GM18907 (cell line): ENCODE measurements around the gene RFTN2.
"Not testable (repeated sequence)": the region's sequence is repeated elsewhere in the genome, so short reads cannot be mapped to it uniquely, and the experiment has no call there.

Experiments used
- ATAC-seq: cut with Tn5 transposase; IDR thresholded peaks from one replicate; pipeline ENCODE4 v1.9.1; 2021; ENCODE audit warnings: mild to moderate bottlenecking, moderate library complexity; ENCODE audit not compliant: unreplicated experiment

RFTN2 gene

GRCh38 chr2:197675711-197676188, 363 bp upstream of the RFTN2 start:
- ATAC-seq, result no peak

- ATAC-seq, result no peak
Observed at GRCh38 chr2:197674591-197674990, 796 bp downstream of the RFTN2 start.

GRCh38 chr2:197674060-197674459, 1.3 kb downstream of the RFTN2 start:
- ATAC-seq, result no peak

GRCh38 chr2:197673606-197674005, 1.8 kb downstream of the RFTN2 start:
- ATAC-seq, result no peak

DNA sequence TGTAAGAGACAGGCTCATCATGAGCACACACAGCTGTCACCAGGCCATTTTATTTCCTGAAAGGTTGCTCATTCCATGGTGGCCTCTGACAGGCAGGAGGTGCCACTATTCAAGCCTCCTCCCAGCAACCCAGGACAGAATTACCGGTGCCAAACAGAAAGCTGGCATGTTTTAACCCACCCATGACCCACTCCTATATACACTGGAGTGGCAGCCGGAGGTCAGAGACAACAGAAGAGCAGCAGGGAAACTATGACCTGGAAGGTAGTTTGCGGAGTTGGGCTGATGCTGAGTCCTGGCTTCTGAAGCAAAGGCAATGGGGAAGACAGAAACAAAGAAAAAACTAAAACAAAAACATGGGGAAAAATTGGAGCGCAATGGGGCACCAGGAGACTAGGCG, 2.3 kb downstream of the RFTN2 start:
- ATAC-seq, result no peak

GRCh38 chr2:197672371-197672893, 3.0 kb downstream of the RFTN2 start:
- no peak for ATAC-seq

DNA sequence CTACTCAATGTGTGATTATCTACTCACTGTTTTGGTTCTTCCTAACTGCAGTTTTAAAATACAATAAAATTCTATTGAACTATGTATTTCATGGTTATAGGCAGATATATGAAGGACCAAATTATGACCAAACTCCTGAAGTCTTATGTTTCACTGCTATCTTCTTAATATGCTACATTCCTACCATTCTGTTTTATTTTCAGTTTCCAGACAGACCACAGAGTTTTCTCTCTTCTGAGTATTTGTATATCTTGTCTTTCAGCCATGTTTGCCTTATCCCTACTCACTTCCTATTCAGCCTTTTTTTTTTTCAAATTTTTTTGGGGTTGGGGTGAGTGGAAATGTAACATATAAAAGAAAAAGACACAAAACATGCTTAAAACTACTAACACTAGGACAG, 6.3 kb downstream of the RFTN2 start:
- no peak for ATAC-seq

- no peak for ATAC-seq
Observed at GRCh38 chr2:197668296-197668695, 7.1 kb downstream of the RFTN2 start.

DNA sequence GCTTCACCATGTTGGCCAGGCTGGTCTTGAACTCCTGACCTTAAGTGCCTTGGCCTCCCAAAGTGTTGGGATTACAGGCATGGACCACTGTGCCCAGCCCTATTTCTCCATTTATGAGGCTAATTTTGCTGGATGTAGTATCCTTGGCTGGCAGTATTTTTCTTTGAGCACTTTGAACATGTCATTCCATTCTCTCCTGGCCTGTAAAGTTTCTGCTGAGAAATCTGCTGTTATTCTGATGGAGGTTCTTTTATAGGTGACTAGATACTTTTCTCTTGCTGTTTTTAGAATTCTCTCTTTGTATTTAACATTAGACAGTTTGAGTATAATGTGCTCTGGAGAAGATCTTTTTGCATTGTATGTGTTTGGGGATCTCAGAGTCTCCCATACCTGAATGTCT, 9.1 kb downstream of the RFTN2 start:
- ATAC-seq, result no peak

- ATAC-seq, result no peak
Observed at GRCh38 chr2:197661626-197662025, 13.8 kb downstream of the RFTN2 start.

DNA sequence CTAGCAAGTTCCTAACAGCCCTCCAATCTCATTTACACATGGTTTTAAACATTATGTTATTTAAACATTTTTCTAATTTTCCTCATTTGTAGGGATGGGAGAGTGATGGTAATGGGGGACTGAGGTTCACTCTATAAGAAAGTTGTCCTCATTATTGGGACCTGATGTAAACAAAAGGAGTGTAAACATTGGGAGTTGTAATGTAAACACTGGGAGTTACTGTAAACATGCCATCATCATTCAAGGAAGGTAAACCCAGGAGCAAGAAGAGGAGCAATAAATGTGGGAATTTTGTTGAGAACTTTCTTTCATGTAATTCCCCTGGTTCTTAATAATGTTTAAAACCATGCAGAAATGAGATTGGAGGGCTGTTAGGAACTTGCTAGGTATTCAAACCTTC, 17.8 kb downstream of the RFTN2 start:
- ATAC-seq, result no peak

- no peak for ATAC-seq
Observed at GRCh38 chr2:197647961-197648690, 27.3 kb downstream of the RFTN2 start.

DNA sequence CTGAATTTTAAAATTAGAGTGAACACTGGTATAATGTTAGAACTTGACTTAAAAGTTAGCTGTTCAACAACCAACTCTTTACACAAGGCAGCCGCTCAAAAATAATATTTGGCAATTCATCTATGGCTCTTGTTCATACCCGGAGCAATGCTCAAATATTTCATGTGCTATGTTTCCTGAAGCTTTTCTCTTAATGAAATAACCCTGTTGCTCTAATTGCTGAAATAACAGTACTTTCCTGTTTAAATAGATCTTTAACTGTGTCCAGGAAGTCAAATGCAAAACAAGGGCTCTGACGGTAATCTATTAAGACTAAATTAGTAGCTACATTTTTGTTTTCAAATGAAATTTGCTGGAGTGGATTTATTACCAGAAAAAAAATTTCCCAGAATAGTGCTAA, 33.7 kb downstream of the RFTN2 start:
- no peak for ATAC-seq

DNA sequence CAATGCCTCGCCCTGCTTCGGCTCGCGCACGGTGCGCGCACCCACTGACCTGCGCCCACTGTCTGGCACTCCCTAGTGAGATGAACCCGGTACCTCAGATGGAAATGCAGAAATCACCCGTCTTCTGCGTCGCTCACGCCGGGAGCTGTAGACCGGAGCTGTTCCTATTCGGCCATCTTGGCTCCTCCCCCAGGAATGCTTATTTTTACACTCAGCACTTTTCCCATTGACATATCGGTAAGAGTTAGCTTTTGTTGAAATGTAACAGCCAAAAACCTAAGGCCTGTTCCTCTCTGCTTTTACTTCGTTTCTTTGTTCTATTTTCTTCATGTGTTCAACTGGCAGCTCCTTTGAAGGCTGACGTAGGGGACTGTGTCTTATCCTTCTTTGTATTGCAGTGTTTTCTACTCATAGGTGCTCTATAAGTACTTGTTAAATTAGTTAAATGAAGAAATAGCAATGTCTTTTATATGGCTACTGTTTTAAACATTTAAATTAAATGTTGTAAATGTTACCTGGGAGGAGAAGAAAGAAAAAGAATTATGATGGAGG, 34.7 kb downstream of the RFTN2 start:
- ATAC-seq, result not testable (repeated sequence)

GRCh38 chr2:197633109-197633657, 42.2 kb downstream of the RFTN2 start:
- ATAC-seq, result no peak

DNA sequence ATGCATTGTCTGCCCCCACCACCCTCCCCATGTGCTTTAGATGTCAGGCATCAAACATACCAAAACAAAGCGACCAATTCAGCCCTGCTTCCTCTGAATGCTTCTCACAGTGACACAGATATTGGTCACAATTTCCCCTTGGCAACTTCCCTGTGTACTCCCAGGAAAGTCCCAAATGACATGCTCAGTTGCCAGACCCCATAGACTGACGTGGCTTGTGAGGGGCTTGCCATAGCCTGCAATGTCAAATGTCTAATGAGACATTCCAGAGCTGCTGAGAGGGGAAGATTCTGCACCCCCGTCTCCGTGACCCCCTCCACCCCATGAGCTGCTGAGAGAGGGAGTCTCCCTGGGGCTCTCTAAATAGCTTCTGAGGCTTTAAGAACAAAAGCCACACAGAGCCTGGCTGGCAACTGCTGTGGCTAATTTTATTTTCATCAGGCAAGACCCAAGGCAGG, 47.3 kb downstream of the RFTN2 start:
- peak; percentile 78 for ATAC-seq

DNA sequence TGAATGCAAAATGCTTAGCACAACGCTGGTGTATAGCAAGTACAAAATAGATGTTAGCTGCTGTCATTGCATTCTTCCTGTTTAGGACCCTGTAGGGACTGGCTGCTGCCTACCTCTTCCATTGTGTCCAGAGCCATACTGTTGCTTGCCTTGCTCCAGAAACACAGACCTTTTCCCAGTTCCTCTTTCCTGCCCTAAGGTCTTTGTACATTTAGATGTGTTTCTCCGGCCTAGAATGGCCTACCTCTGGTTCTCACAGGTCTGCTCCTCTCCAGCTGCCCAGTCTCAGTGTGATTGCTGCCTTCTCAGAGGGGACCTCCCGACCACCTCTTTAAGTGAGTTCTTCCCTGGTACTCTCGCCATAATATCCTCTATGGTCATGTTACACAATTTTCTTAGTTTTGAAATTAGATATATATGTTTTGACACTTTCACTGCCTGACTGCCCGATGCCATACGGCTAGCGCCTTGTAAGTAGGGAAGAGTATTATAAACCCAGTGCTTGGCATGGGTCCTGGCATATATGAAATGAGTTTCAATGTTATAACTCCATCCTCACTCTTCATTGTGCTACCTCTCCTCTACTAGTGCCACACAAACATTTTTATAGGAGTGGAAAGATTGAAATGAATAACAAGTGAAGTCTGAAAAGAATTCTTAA, 48.3 kb downstream of the RFTN2 start:
- ATAC-seq, result no peak

GRCh38 chr2:197620133-197620532, 55.3 kb downstream of the RFTN2 start:
- no peak for ATAC-seq

GRCh38 chr2:197615016-197615652, 60.3 kb downstream of the RFTN2 start:
- ATAC-seq, result peak; percentile 68

GRCh38 chr2:197614532-197614931, 60.9 kb downstream of the RFTN2 start:
- ATAC-seq, result no peak

DNA sequence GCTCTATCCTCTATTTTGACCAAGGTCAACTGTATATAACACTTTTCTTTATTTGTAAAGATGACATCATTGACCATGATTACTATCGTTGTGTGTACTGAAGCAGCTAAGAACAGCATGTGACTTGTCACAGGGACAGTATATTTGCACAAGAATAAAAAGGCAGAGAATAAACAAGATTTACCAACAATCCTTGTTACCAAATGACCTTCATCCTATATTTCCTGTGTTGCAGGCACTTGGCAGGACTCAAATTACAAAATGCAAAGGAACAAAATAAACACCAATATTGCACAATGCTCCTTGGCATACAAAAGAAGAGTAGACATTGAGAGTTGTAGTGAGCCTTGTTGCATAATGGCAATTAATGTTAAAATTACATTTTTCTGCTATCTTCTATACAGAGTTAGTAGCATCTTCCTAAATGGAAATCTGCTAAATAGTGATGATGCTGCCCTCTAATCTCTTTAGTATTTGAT, 61.8 kb downstream of the RFTN2 start:
- no peak for ATAC-seq
